ENCODE measurements around the gene ERGIC1. TPM values are rescaled to one million over a fixed set of nuclear protein-coding genes. Genes with fewer than 3 reads are reported as not detected.

The ERGIC1 gene
- polyA plus RNA-seq, 3 donors from 2014 or later, result 40.7 to 61.9 (median 61.7) TPM

DNA sequence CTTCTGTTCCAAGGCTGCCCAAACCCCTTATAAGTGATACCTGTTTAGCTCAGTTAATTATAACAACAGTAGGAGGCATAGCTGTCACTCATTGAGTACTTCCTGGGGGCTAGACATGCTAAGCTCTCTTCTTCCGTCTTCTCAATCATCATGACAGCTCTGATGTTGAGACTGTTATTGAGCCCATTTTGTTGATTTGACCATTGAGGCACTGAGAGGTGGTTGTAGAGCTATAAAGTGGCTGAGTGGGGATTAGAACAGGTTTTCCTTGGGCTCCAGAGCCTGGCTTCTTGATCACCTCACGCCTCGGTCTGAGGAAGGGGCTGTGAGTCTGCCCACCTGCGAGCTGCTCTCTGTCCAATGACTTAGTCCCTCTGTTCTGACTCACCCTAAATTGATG lies 99.2 kb downstream of the ERGIC1 start:
- peaks cover 2 to 9% (median 3%) of the 10 kb centered on the region in 3 donors for H3K27me3 Mint-ChIP-seq (ENCODE audit: low read depth in 3 of 3)
- H3K4me3 Mint-ChIP-seq, result no peak overlapping the region
- no peak overlapping the region for H3K27ac Mint-ChIP-seq
- H3K36me3 Mint-ChIP-seq, result peaks cover 5 to 41% (median 20%) of the 10 kb centered on the region in 3 donors
- no peaks in the 10 kb centered on the region for H3K9me3 Mint-ChIP-seq
- DNase-seq, result no peak
- peaks cover 7 to 9% of the 10 kb centered on the region in 2 donors for H3K4me1 Mint-ChIP-seq

DNA sequence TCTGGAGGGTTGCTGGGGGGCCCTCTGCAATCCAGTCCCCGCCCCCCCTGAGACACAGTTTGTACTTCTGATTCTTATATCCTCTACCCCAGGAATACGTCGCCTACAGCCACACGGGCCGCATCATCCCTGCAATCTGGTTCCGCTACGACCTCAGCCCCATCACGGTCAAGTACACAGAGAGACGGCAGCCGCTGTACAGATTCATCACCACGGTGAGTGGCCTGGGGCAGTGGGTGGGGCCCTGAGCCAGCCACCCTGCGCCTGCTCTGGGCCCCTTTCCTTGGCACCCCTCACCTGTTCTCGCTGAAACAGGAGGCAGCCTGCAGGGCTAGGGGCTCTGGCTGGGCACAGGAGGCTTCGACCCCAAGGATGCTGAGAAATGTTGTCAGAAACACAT lies 101.0 kb downstream of the ERGIC1 start:
- H3K9me3 Mint-ChIP-seq, result no peaks in the 10 kb centered on the region

DNA sequence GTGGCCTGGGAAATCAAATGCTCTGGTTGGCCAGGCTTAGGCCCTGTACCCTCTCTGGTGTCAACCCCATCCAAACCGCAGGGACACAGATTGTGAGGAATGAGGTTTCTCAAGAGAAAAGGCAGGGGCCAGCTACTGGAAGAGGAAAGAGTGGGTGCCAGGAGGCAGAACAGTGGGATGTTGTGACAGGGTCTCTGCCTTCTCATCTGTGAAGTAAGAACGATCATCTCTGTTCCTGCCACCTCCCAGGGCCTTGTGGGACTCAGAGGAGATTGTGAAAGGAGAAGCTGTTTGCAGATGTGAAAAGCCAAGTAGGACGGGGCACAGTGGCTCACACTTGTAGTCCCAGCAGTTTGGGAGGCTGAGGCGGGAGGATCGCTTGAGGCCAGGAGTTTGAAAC lies 102.3 kb downstream of the ERGIC1 start:
- Mint-ChIP-seq H3K4me3 (no peak overlapping the region), H3K9me3 (no peaks in the 10 kb centered on the region), H3K36me3 (peaks cover 5 to 35% (median 20%) of the 10 kb centered on the region in 3 donors), H3K27ac (no peak overlapping the region), H3K4me1 (peaks cover 7 to 9% of the 10 kb centered on the region in 2 donors), H3K27me3 (ENCODE audit: low read depth in 3 of 3) (peaks cover 3 to 9% (median 4%) of the 10 kb centered on the region in 3 donors)
- DNase-seq, result no peak

More for the DNA sequence above, 101.0 kb downstream of the ERGIC1 start:
- Mint-ChIP-seq H3K27ac (no peak overlapping the region), H3K36me3 (peaks cover 5 to 33% (median 20%) of the 10 kb centered on the region in 3 donors), H3K4me1 (peaks cover 7 to 9% of the 10 kb centered on the region in 2 donors), H3K4me3 (no peak overlapping the region), H3K27me3 (ENCODE audit: low read depth in 3 of 3) (peaks cover 3 to 9% (median 4%) of the 10 kb centered on the region in 3 donors)
- DNase-seq, result no peak

DNA sequence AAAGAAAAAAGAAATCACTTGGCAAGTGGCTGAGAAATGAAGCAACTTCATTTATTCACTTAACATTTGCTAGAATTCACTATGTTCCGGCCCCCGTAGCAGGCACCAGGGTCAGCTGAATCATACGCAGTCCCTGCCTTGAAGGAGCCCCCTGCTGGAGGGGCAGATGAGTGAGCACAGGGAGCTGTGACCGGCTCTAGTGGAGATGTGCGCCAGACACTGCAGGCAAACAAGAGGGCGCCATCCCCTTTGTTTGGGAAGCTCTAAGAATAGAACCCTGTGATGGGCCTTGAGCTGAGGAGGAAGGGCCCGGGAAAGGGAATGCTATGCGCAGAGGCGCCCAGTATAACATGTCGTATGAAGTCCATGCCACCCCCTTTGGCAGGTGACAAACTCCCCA lies 105.0 kb downstream of the ERGIC1 start:
- Mint-ChIP-seq H3K27ac (no peak overlapping the region), H3K9me3 (no peaks in the 10 kb centered on the region), H3K27me3 (ENCODE audit: low read depth in 3 of 3) (peaks cover 2 to 4% (median 3%) of the 10 kb centered on the region in 3 donors), H3K4me3 (no peak overlapping the region), H3K36me3 (peaks cover 5 to 24% (median 14%) of the 10 kb centered on the region in 3 donors), H3K4me1 (no peaks in the 10 kb centered on the region)
- DNase-seq, result peak in 1 of 3 donors; percentile 10

DNA sequence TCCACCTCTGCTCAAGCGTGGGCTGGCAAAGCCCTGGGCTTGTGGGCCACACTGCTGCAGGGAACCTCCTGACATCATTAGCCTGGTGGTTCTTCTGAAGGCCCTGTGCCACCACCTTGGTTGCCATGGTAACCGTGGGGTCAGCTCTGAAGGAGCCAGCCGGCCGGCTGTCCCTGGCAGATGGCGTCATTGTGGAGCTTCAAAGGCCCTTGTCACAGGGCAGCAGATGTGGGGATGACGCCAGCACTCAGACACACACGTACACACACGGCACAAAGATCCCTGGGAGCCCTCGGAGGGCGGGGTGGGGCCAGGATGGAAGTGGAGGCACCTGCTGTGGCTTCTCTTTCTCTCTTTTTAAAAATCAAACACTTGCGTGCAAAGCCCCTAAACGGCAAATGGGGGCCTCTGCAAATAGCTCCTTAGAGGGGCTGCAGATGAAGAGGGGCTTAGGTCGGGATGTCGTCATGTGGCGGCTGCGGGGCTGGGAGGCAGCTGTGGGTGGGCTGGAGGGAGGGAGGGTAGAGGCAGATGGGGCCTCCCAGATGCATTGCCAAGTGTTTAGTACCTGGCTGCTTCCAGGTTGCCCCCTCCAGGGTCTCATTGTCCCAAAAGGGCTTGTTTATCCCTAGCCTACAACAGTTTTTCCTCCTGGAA lies 105.7 kb downstream of the ERGIC1 start:
- no peak overlapping the region for H3K27ac Mint-ChIP-seq
- H3K4me3 Mint-ChIP-seq, result no peak overlapping the region
- DNase-seq, result no peak
- H3K27me3 Mint-ChIP-seq (ENCODE audit: low read depth in 3 of 3), result peaks cover 2 to 4% (median 3%) of the 10 kb centered on the region in 3 donors
- no peaks in the 10 kb centered on the region for H3K9me3 Mint-ChIP-seq
- H3K4me1 Mint-ChIP-seq, result no peaks in the 10 kb centered on the region
- peaks cover 5 to 24% (median 14%) of the 10 kb centered on the region in 3 donors for H3K36me3 Mint-ChIP-seq

GRCh38 chr5:172940268-172941066 lies 106.4 kb downstream of the ERGIC1 start:
- Mint-ChIP-seq H3K27me3 (ENCODE audit: low read depth in 3 of 3) (peaks cover 2 to 4% (median 3%) of the 10 kb centered on the region in 3 donors), H3K36me3 (peaks cover 5 to 28% (median 13%) of the 10 kb centered on the region in 3 donors), H3K4me3 (no peak overlapping the region), H3K9me3 (no peaks in the 10 kb centered on the region), H3K27ac (no peak overlapping the region), H3K4me1 (no peaks in the 10 kb centered on the region)
- DNase-seq, result no peak

DNA sequence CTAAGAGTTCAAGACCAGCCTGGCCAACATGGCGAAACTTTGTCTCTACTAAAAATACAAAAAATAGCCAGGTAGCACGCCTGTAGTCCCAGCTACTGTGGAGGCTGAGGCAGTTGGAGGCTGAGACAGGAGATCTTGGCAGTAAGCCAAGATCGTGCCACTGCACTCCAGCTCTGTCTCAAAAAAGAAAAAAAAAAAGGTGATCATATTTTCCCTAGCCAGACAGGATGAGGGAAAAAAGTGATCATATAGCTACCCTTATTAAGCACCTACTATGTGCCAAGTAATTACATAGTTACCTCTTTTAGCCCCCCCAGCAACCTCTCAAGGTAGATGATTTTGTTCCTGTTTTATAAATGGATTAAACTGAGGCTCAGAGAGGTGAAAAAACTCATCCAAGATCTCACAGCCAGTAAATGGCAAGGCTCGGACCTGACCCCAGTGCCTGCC lies 107.0 kb downstream of the ERGIC1 start:
- H3K4me3 Mint-ChIP-seq, result no peak overlapping the region
- H3K27me3 Mint-ChIP-seq (ENCODE audit: low read depth in 3 of 3), result peaks cover 0 to 3% (median 2%) of the 10 kb centered on the region in 3 donors

DNA sequence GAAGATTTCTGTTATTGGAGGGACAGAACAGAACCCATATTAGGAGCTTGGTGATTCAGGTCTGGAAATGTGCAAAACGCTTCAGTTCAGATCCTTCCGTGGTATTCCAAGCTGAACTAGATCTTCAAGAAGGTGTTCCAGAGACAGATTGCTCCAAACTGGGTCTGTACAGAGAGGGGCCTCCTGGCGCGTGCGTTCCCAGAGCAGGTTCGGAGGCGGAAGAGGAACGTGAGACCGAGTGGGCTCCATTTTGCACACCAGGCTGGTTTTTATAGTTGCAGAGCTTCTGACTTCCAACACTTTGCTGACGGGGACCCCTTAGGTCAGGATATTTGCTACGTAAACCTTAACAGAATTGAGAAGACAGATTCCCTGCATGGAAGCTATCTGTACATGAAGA lies 108.5 kb downstream of the ERGIC1 start:
- Mint-ChIP-seq H3K27ac (no peak overlapping the region), H3K9me3 (no peaks in the 10 kb centered on the region)

More for the DNA sequence above, 107.0 kb downstream of the ERGIC1 start:
- peak overlapping the region in 1 of 6 donors; percentile 66 for H3K27ac Mint-ChIP-seq
- no peaks in the 10 kb centered on the region for H3K9me3 Mint-ChIP-seq
- no peak for DNase-seq
- H3K4me1 Mint-ChIP-seq, result no peaks in the 10 kb centered on the region
- peaks cover 6 to 22% (median 7%) of the 10 kb centered on the region in 3 donors for H3K36me3 Mint-ChIP-seq

DNA sequence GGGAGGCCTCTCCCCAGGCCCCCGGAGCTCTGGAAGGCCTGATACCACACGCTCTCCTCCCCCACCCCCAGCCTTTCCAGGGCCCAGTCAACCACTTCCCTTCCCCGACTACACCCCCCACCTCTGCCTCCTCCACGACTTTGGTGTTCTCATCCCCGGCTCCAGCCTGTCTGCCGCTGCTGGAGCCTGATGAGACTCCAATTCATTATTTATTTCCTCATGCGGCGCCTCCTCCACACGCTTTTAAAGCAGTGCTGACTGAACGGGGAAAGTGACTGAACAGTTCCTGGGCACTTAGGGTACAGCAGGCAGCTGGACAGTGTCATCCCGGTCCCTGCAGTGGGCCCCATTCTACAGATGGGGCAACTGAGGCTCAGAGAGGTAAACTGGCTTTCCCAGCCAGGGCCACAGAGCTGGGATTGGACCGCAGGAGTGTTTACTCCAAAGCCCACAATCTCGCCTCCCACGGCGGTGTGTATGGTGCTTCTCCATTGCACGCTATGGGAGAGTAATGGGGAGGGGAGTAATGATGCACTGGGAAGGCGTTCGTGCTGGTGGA lies 109.3 kb downstream of the ERGIC1 start:
- Mint-ChIP-seq H3K27ac (no peak overlapping the region), H3K4me1 (no peaks in the 10 kb centered on the region), H3K27me3 (ENCODE audit: low read depth in 3 of 3) (peaks cover 0 to 6% (median 4%) of the 10 kb centered on the region in 3 donors), H3K36me3 (peaks cover 0 to 20% (median 4%) of the 10 kb centered on the region in 3 donors), H3K9me3 (no peaks in the 10 kb centered on the region), H3K4me3 (no peak overlapping the region)
- no peak for DNase-seq

More for the DNA sequence above, 108.5 kb downstream of the ERGIC1 start:
- H3K4me1 Mint-ChIP-seq, result no peaks in the 10 kb centered on the region
- no peak for DNase-seq
- no peak overlapping the region for H3K4me3 Mint-ChIP-seq
- peaks cover 0 to 21% (median 4%) of the 10 kb centered on the region in 3 donors for H3K36me3 Mint-ChIP-seq
- H3K27me3 Mint-ChIP-seq (ENCODE audit: low read depth in 3 of 3), result peaks cover 0 to 2% (median 0%) of the 10 kb centered on the region in 3 donors

DNA sequence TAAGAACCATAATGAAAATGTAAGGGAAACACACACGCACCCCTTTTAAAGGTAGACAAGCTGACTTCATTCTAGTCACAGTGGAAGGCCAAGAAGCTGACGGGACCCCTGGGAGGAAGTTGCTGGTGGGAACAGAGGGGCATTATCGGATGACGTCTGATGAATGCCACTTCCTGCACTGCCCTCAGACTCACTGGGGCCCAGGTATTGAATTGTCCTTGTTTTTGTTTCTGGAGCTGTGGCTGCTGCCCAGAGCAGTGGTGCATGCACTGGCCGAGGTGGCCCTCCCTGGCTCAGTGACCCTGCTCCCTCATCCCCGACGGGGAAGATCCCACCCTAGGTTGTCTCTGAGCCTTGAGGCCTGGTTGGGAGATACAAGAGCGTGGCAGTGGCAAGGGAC lies 109.9 kb downstream of the ERGIC1 start:
- Mint-ChIP-seq H3K36me3 (peaks cover 0 to 21% (median 4%) of the 10 kb centered on the region in 3 donors), H3K9me3 (no peaks in the 10 kb centered on the region), H3K4me1 (no peaks in the 10 kb centered on the region), H3K4me3 (no peak overlapping the region), H3K27ac (no peak overlapping the region), H3K27me3 (ENCODE audit: low read depth in 3 of 3) (peaks cover 0 to 6% (median 4%) of the 10 kb centered on the region in 3 donors)
- no peak for DNase-seq

DNA sequence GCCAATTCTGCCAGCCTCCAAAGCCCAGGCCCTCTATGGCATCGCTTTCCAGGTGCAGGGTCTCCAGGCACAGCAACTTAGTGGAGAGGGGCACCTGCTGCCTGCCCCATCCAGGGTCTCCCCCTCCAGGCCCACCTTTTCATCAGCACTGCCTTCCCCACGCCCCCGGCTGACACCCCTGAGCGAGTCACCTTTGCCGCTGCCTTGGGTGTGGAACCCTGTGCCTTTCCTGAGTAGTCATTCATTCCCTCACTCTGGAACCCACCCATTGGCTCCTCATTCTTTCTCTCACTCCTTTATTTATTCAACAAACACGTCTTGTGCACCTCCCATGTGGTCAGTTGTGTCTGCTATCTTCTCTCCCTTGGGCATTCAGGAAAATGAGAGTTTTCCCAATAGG lies 110.7 kb downstream of the ERGIC1 start:
- H3K4me3 Mint-ChIP-seq, result no peak overlapping the region
- peaks cover 0 to 4% (median 3%) of the 10 kb centered on the region in 3 donors for H3K27me3 Mint-ChIP-seq (ENCODE audit: low read depth in 3 of 3)
- H3K9me3 Mint-ChIP-seq, result no peaks in the 10 kb centered on the region
- H3K36me3 Mint-ChIP-seq, result peaks cover 0 to 25% (median 4%) of the 10 kb centered on the region in 3 donors
- no peaks in the 10 kb centered on the region for H3K4me1 Mint-ChIP-seq
- no peak overlapping the region for H3K27ac Mint-ChIP-seq
- no peak for DNase-seq

GRCh38 chr5:172945151-172945550 lies 111.1 kb downstream of the ERGIC1 start:
- no peaks in the 10 kb centered on the region for H3K4me1 Mint-ChIP-seq
- H3K27ac Mint-ChIP-seq, result no peak overlapping the region
- H3K27me3 Mint-ChIP-seq (ENCODE audit: low read depth in 3 of 3), result peaks cover 0 to 4% (median 3%) of the 10 kb centered on the region in 3 donors
- DNase-seq, result no peak
- H3K4me3 Mint-ChIP-seq, result no peak overlapping the region
- peaks cover 0 to 25% (median 4%) of the 10 kb centered on the region in 3 donors for H3K36me3 Mint-ChIP-seq
- H3K9me3 Mint-ChIP-seq, result no peaks in the 10 kb centered on the region

GRCh38 chr5:172946146-172946545 lies 112.1 kb downstream of the ERGIC1 start:
- Mint-ChIP-seq H3K4me3 (no peak overlapping the region), H3K4me1 (no peaks in the 10 kb centered on the region), H3K27ac (no peak overlapping the region), H3K27me3 (ENCODE audit: low read depth in 3 of 3) (peaks cover 0 to 4% (median 3%) of the 10 kb centered on the region in 3 donors), H3K36me3 (peaks cover under 1 to 32% (median 4%) of the 10 kb centered on the region in 3 donors), H3K9me3 (no peaks in the 10 kb centered on the region)
- no peak for DNase-seq

- Mint-ChIP-seq H3K4me3 (no peak overlapping the region), H3K27me3 (ENCODE audit: low read depth in 3 of 3) (peaks cover 0 to 4% (median 3%) of the 10 kb centered on the region in 3 donors), H3K27ac (no peak overlapping the region), H3K36me3 (peaks cover 4 to 38% (median 5%) of the 10 kb centered on the region in 3 donors), H3K4me1 (no peaks in the 10 kb centered on the region), H3K9me3 (no peaks in the 10 kb centered on the region)
- no peak for DNase-seq
Measured at GRCh38 chr5:172949426-172949825, 115.4 kb downstream of the ERGIC1 start.
